K562 treated with DMSO at 1 percent for 48 hours (cell line): ENCODE measurements around the gene CXCL6. TPM values are rescaled to one million over a fixed set of nuclear protein-coding genes. Genes with fewer than 3 reads are reported as not detected.

Experiments used
- total RNA-seq: library from RNA; unstranded; fragments of 300-600 nt; gene quantifications from 2 replicates; pipeline ENCODE4 v1.2.3, GENCODE V29; 2022; ENCODE audit warnings: low replicate concordance; ENCODE audit errors: extremely low read depth

CXCL6 gene
- not detected in 2 replicates for total RNA-seq

DNA sequence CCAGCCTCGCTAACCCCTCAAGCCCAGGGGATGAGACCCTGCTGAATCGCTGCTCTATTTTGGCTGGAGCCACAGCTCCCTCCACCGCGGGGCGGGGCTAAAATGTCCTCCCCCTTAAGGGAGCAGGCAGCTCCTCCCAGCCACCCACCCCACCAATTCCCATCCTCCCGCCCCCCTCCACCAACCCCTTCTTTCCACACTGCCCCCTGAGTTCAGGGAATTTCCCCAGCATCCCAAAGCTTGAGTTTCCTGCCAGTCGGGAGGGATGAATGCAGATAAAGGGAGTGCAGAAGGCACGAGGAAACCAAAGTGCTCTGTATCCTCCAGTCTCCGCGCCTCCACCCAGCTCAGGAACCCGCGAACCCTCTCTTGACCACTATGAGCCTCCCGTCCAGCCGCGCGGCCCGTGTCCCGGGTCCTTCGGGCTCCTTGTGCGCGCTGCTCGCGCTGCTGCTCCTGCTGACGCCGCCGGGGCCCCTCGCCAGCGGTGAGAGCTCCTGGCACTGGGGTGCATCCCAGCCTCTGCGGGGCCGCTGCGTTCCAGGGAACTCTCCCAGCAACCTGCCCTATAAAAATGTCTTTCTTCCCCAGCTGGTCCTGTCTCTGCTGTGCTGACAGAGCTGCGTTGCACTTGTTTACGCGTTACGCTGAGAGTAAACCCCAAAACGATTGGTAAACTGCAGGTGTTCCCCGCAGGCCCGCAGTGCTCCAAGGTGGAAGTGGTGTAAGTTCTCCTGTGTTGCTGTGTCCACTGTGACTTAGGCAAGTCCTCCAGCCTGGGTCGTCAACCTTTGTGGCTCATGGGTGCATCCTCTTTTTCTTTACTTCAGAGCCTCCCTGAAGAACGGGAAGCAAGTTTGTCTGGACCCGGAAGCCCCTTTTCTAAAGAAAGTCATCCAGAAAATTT, at the start of gene CXCL6:
Gene CXCL6 (plus strand): TSS at position 306 of the 907 bp plus-strand sequence. CDS start 73 bp downstream, at position 379.

DNA sequence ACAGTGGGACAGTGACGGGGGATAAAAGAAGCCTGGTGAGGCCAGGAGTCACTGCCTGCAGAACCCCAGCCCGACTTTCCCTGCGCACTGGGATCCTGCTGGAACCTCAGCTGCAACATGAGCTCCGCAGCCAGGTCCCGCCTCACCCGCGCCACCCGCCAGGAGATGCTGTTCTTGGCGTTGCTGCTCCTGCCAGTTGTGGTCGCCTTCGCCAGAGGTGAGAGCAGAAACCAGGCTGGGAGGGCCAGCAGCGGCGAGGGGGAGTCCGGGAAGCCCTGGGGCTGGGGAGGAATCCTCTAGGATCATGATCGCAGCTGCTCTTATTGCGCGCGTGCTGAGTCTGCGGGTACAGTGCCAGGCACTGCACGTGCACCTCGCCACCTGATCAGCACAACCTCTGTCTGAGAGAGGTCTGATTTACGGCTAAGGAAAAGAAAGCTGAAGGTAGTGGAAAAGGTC, 16.8 kb downstream of the CXCL6 start, which contains the start of gene PF4V1:
Gene PF4V1 (plus strand): TSS at position 51 of the 459 bp plus-strand sequence. CDS start 67 bp downstream, at position 118.

DNA sequence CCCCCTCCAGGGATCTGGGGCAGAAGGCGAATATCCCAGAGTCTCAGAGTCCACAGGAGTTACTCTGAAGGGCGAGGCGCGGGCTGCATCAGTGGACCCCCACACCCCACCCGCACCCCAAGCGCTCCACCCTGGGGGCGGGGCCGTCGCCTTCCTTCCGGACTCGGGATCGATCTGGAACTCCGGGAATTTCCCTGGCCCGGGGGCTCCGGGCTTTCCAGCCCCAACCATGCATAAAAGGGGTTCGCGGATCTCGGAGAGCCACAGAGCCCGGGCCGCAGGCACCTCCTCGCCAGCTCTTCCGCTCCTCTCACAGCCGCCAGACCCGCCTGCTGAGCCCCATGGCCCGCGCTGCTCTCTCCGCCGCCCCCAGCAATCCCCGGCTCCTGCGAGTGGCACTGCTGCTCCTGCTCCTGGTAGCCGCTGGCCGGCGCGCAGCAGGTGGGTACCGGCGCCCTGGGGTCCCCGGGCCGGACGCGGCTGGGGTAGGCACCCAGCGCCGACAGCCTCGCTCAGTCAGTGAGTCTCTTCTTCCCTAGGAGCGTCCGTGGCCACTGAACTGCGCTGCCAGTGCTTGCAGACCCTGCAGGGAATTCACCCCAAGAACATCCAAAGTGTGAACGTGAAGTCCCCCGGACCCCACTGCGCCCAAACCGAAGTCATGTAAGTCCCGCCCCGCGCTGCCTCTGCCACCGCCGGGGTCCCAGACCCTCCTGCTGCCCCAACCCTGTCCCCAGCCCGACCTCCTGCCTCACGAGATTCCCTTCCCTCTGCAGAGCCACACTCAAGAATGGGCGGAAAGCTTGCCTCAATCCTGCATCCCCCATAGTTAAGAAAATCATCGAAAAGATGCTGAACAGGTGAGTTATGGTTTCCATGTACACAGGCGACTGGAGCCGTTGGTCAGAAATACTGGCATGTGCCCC, 32.9 kb downstream of the CXCL6 start, which contains the start of gene CXCL1:
Gene CXCL1 (plus strand): TSS at position 264 of the 926 bp plus-strand sequence. CDS start 78 bp downstream, at position 342.

Other genes starting within 250 kb of the CXCL6 start
- not detected in 2 replicates for gene RASSF6, start 216.2 kb upstream of the CXCL6 start, total RNA-seq
- gene CXCL8, start 96.1 kb upstream of the CXCL6 start, total RNA-seq = not detected in 2 replicates
- not detected in 2 replicates for gene PF4V1, start 16.6 kb downstream of the CXCL6 start, total RNA-seq
- not detected in 2 replicates for gene CXCL1, start 32.7 kb downstream of the CXCL6 start, total RNA-seq
- gene PF4, start 145.3 kb downstream of the CXCL6 start, total RNA-seq = not detected in 2 replicates
- gene PPBP, start 151.5 kb downstream of the CXCL6 start, total RNA-seq = not detected in 2 replicates
- gene CXCL5, start 162.0 kb downstream of the CXCL6 start, total RNA-seq = not detected in 2 replicates
- not detected in 2 replicates for gene CXCL3, start 202.0 kb downstream of the CXCL6 start, total RNA-seq